Stomach (tissue), 4 donors: ENCODE results near the gene VOPP1.

Experiments
- CTCF ChIP-seq, 7 experiments: fragments of 450-650 bp in 4 of 7; fragments of 200-600 bp in 3 of 7; sonication (generic) in 3 of 7; IDR thresholded peaks; one replicate each; pipeline ENCODE4 v1.5.1; 2016 to 2019; ENCODE audit warnings: antibody characterized with exemption in 7 of 7, control low read depth in 2 of 7, mild to moderate bottlenecking in 1 of 7
- EP300 ChIP-seq: sonication (generic); formaldehyde crosslinking; IDR thresholded peaks from one replicate; pipeline ENCODE4 v1.6.1; 2017; ENCODE audit warnings: antibody characterized with exemption
- POLR2A ChIP-seq, 4 donors: fragments of 450-650 bp; IDR thresholded peaks; one replicate each; pipeline ENCODE4 v1.6.1; 2016; ENCODE audit warnings: antibody characterized with exemption in 4 of 4, control low read depth in 2 of 4, mild to moderate bottlenecking in 1 of 4, moderate library complexity in 1 of 4
- POLR2AphosphoS5 ChIP-seq, 3 donors: sonication (generic); formaldehyde crosslinking; IDR thresholded peaks; one replicate each; pipeline ENCODE4 v1.6.1; 2016; ENCODE audit warnings: antibody characterized with exemption in 3 of 3

- TF ChIP-seq CTCF (IDR thresholded peaks at IDR 0.05) (no peak), POLR2AphosphoS5 (IDR thresholded peaks at IDR 0.05) (no peak), POLR2A (IDR thresholded peaks at IDR 0.05) (no peak), EP300 (no peak)
These were observed 47.6 kb downstream of the VOPP1 start for GRCh38 chr7:55524558-55525310.
